Measurements from ENCODE around the gene PGS1. TPM values are rescaled to one million over a fixed set of nuclear protein-coding genes. Genes with fewer than 3 reads are reported as not detected.

The PGS1 gene
- total RNA-seq, 1 donor: 40.2 TPM

DNA sequence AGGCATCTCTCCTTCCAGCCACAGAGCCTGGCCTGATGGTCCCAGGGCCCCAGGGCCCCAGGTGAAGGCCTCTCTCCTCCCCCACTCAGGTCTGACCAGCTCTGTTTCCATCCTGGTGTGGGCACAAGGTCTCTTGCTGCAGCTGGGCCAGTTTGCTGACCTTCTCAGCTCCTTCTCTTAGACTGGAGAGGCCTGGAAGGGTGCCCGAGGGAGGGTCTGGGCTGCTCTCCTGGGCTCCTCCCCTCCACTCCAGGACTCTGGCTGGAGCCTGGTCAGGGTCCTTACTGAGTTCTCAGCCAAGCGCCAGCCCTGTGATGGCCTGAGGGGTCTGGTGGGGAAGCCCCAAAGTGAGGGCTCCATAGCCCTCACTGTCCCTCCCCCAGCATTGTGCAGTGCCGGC, 31.0 kb upstream of the PGS1 start:
- DNase-seq (ENCODE audit: low read depth): no peak
- H3K4me3 ChIP-seq (ENCODE audit: low read depth, low read length): no peak overlapping the region
- TF ChIP-seq, protein P1, sequence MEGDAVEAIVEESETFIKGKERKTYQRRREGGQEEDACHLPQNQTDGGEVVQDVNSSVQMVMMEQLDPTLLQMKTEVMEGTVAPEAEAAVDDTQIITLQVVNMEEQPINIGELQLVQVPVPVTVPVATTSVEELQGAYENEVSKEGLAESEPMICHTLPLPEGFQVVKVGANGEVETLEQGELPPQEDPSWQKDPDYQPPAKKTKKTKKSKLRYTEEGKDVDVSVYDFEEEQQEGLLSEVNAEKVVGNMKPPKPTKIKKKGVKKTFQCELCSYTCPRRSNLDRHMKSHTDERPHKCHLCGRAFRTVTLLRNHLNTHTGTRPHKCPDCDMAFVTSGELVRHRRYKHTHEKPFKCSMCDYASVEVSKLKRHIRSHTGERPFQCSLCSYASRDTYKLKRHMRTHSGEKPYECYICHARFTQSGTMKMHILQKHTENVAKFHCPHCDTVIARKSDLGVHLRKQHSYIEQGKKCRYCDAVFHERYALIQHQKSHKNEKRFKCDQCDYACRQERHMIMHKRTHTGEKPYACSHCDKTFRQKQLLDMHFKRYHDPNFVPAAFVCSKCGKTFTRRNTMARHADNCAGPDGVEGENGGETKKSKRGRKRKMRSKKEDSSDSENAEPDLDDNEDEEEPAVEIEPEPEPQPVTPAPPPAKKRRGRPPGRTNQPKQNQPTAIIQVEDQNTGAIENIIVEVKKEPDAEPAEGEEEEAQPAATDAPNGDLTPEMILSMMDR (IDR thresholded peaks at IDR 0.05; ENCODE audit: insufficient read depth, low read length): no peak

DNA sequence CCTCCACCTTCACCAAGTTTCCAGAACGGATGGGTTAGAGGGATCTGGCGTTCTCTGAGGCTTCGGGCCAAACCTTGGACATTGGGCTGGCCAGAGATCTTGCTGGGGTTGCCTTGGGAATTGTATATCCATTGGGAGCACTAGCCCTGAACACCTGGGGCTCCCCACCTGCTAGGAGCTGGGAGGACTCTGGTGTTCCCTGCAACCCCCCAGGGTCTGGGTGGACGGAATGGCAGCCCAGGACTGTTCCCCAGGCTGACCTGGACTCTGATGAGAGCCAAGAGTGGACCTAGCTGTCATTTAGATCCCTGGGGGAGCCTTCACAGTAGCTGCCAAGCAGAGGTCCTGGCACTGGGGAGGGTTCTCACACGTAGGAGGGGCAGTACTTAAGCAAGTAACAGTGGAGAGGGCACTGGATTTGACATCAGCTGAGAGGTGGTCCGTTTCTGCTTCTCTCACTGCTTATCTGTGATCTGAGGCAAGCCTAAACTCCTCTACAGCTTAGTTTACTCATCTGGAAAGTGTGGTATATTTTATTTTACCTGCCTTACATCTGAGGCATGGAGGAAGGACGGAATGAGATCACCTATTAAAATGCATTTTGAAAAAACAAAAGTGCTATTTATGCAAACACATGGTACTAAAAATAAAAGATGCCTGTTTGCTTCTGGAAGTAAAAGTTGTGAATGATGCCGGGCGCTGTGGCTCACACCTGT, 30.2 kb upstream of the PGS1 start:
- TF ChIP-seq, protein P1 (IDR thresholded peaks at IDR 0.05; ENCODE audit: insufficient read depth, low read length): no peak
- no peak for DNase-seq (ENCODE audit: low read depth)
- H3K4me3 ChIP-seq (ENCODE audit: low read depth, low read length): no peak overlapping the region

DNA sequence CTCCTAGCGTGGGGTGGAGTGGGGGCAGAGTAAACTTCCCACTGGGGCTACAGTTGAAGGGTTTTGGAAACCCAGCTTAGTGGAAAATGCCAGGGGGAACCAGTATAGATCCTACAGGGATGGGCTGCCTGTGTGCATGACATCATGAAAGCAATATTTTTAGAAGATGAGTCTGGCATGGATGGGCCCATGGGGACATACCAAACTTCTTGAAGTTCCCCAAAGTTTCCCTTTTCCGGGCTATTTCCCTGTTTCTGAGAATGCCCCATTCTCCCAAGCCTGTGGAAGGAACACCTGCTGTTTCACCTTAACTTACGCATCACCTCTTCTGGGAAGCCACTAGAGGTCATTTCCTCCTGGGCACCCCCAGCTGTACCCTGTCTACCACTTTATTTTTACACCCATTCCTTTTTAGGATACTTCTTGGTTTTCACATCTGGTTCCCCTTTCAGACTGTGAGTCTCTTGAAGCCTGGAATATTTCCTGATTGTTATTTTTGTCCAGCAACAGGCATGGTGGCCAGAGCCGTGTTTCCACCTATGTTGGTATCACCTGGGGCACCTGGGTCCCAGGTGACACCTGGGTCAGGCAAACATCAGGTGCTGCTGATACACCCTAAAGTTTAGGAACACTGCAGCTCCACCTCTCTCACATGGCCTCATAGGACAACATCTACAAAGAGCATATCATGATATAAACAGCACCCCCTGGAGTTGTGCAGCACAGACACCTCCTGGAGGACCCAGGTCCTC, 28.4 kb upstream of the PGS1 start:
- no peak overlapping the region for H3K4me3 ChIP-seq (ENCODE audit: low read depth, low read length)
- TF ChIP-seq, protein P1 (IDR thresholded peaks at IDR 0.05; ENCODE audit: insufficient read depth, low read length): no peak
- no peak for DNase-seq (ENCODE audit: low read depth)

DNA sequence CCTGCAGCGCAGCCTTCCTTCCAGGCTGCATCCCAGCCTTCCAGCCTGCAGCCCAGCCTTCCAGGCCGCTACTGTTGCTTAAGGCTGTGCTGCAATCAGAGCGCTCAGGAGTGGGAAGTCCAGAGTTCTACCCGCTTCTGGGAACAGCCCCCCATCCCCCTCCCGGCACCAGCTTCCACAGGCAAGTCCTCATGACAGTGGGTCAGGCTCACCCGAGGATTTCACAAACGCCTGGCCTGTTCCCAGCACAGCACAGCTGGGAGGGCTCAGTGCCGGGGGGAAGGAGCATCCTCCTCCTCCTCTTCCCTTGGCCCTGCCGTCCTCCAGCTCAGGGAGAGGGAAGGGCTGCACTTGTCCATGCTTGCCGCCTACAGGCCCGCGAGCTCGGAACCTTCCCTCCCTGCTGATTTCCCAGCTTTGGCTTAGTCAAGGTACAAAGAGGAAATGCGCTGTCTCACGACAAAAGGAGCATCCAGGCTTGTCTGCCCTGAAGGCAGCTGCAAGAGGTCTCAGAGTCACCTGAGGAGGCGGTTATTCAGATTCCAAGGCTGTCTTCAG, 26.9 kb upstream of the PGS1 start:
- DNase-seq (ENCODE audit: low read depth): peak; percentile 100
- H3K4me3 ChIP-seq (ENCODE audit: low read depth, low read length): no peak overlapping the region
- TF ChIP-seq, protein P1 (IDR thresholded peaks at IDR 0.05; ENCODE audit: insufficient read depth, low read length): peak; percentile 40

DNA sequence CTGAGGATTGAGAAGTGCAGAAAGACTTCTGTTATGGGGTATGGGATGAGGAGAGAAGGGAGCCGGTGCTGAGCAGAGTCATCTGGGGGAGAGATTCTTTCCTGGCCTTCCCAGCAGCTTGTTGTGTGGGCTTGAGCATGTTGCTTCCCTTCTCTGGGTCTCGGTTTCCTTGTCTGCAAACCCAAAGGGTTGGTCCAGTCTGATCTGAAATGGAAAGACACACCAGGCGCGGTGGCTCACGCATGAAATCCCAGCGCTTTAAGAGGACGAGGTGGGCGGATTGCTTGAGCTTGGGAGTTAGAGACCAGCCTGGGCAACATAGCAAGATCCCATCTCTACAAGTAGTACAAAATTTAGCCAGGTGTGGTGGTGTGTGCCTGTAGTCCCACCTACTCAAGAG, 24.6 kb upstream of the PGS1 start:
- TF ChIP-seq, protein P1 (IDR thresholded peaks at IDR 0.05; ENCODE audit: insufficient read depth, low read length): no peak
- peak overlapping the region; percentile 54 for H3K4me3 ChIP-seq (ENCODE audit: low read depth, low read length)
- DNase-seq (ENCODE audit: low read depth): no peak

DNA sequence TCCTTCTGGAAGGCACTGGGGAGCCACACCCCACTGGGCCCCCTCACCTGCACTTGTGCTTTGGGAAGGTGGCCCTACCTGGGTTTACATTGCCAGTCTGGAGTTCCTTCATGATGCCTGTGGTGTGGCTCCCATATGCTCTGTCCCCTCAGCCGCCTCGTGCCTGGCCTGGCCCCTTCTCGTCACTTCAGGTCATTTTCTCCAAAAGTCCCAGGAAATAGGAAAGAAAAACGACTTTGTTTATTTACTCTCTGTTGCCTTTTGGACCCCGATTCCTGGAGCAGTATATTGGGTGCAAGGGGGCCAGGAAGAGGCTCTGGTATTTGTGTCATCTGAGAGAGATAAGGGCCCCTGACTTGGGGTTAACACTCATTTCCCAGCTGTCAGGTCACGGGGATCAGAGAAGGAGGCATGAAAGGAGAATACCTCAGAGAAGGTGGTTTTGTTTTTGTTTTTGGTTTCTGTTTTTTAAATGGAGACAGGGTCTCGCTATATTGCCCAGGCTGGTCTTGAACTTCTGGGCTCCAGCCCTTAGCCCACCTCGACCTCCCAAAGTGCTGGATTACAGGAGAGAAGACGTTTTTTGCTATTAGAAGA, 23.3 kb upstream of the PGS1 start:
- TF ChIP-seq, protein P1 (IDR thresholded peaks at IDR 0.05; ENCODE audit: insufficient read depth, low read length): no peak
- no peak for DNase-seq (ENCODE audit: low read depth)
- no peak overlapping the region for H3K4me3 ChIP-seq (ENCODE audit: low read depth, low read length)

All from fibroblast of the aortic adventitia (primary cell).